T-cell (primary cell): ENCODE results near the gene ATL2. TPM values are rescaled to one million over a fixed set of nuclear protein-coding genes. Genes with fewer than 3 reads are reported as not detected.

Experiments used
- ATAC-seq, 4 experiments: fragments of 200-7000 bp in 3 of 4; fragments of 150-1000 bp in 1 of 4; cut with Tn5 transposase; replicated peaks in 1 of 4; 1 replicate in 3 of 4; 2 replicates in 1 of 4; pipeline ENCODE4 v1.10.0; 2021; ENCODE audit warnings: moderate library complexity in 3 of 4, mild to moderate bottlenecking in 2 of 4, moderate number of reproducible peaks in 1 of 4
- CTCF ChIA-PET, 2 donors: fragments of 300-600 bp; sonication (Branson Sonifier 250); formaldehyde crosslinking; loops; one replicate each; lab custom pipeline; 2022; ENCODE audit warnings: antibody characterized with exemption in 2 of 2; lab: Charles Lee
- POLR2A ChIA-PET, 2 donors: fragments of 300-600 bp; sonication (Branson Sonifier 250); formaldehyde crosslinking; loops; one replicate each; lab custom pipeline; 2022; ENCODE audit warnings: antibody characterized with exemption in 2 of 2; lab: Charles Lee
- DNase-seq, 35 experiments: peaks; one replicate each; pipeline versions ENCODE4 v3.0.0 to v3.0.0-alpha.2; 2013 to 2023
- H3K27ac ChIP-seq: one replicate; pipeline ENCODE4 v1.5.1; 2013; ENCODE audit warnings: low read length
- H3K27me3 ChIP-seq, 2 experiments: replicated peaks in 1 of 2; 1 replicate in 1 of 2; 2 replicates in 1 of 2; pipeline versions ENCODE4 v1.6.1 to v1.7.0; 2013; ENCODE audit warnings: low read length in 1 of 2, mixed read lengths in 1 of 2; ENCODE audit not compliant: control insufficient read depth in 2 of 2, insufficient read depth in 2 of 2; ENCODE audit errors: extremely low read depth in 1 of 2
- H3K36me3 ChIP-seq, 2 donors: 1 replicate in 1 of 2; 2 replicates in 1 of 2; pipeline versions ENCODE4 v1.6.1 to v1.7.0; 2013; ENCODE audit warnings: low read length in 1 of 2; ENCODE audit not compliant: control insufficient read depth in 2 of 2, insufficient read depth in 1 of 2; ENCODE audit errors: extremely low read depth in 1 of 2
- H3K4me1 ChIP-seq, 2 experiments: 1 replicate in 1 of 2; 2 replicates in 1 of 2; pipeline versions ENCODE4 v1.6.1 to v1.7.0; 2013; ENCODE audit warnings: low read length in 2 of 2, mixed read lengths in 1 of 2; ENCODE audit not compliant: insufficient read depth in 2 of 2, control insufficient read depth in 1 of 2; ENCODE audit errors: extremely low read depth in 1 of 2
- H3K4me3 ChIP-seq, 2 donors: 1 replicate in 1 of 2; 2 replicates in 1 of 2; pipeline versions ENCODE4 v1.5.1 to v1.7.0; 2013; ENCODE audit warnings: mild to moderate bottlenecking in 2 of 2, low read length in 1 of 2, moderate library complexity in 1 of 2; ENCODE audit not compliant: control insufficient read depth in 1 of 2; ENCODE audit errors: extremely low read depth in 1 of 2
- H3K9me3 ChIP-seq: 2 replicates; pipeline ENCODE4 v1.7.0; 2013
- H3K27ac Mint-ChIP-seq, 2 donors: one replicate each; pipeline ENCODE4 v1.8.0; 2020 to 2021; ENCODE audit warnings: mild to moderate bottlenecking in 2 of 2, mixed read lengths in 2 of 2
- H3K27me3 Mint-ChIP-seq, 2 donors: one replicate each; pipeline ENCODE4 v1.8.0; 2021 to 2022; ENCODE audit warnings: mixed read lengths in 2 of 2
- H3K36me3 Mint-ChIP-seq: one replicate; pipeline ENCODE4 v1.8.0; 2021; ENCODE audit warnings: mixed read lengths
- H3K4me1 Mint-ChIP-seq, 3 donors: one replicate each; pipeline ENCODE4 v1.8.0; 2020 to 2022; ENCODE audit warnings: mixed read lengths in 3 of 3, mild to moderate bottlenecking in 1 of 3
- H3K4me3 Mint-ChIP-seq, 3 donors: one replicate each; pipeline ENCODE4 v1.8.0; 2020 to 2022; ENCODE audit warnings: mild to moderate bottlenecking in 3 of 3, mixed read lengths in 3 of 3, moderate library complexity in 3 of 3
- H3K9me3 Mint-ChIP-seq, 3 donors: one replicate each; pipeline ENCODE4 v1.8.0; 2020 to 2022; ENCODE audit warnings: mixed read lengths in 3 of 3
- WGBS: methylation state at CpG from one replicate; pipeline ENCODE4 v1.1.5; 2013; ENCODE audit warnings: missing lambda C conversion rate; ENCODE audit not compliant: insufficient coverage; 5-methylcytosine and 5-hydroxymethylcytosine counted together
- total RNA-seq, 35 experiments: library from RNA in 6 of 35; stranded (reverse) in 6 of 35; fragments of 120-200 nt in 1 of 35; gene quantifications; one replicate each; pipeline versions ENCODE4 v1.2.1 to v1.2.4 and lab custom pipeline; 2013 to 2026

Gene ATL2
- total RNA-seq, 5 donors from 2014 or later (not counting 1 experiment from before 2014, with no cell fraction given): 43.6 to 60.1 (median 50.0) TPM

GRCh38 chr2:38246105-38246504 lies 131.0 kb downstream of the ATL2 start:
- H3K4me3 Mint-ChIP-seq: no peak overlapping the region
- no peak for DNase-seq
- H3K9me3 Mint-ChIP-seq: no peaks in the 10 kb centered on the region
- 81% methylated on average over 2 of the region's 3 CpGs for WGBS
- no peaks in the 10 kb centered on the region for H3K4me1 Mint-ChIP-seq
- Histone ChIP-seq H3K4me1 (no peaks in the 10 kb centered on the region), H3K4me3 (no peak overlapping the region), H3K27ac (no peak overlapping the region), H3K9me3 (no peaks in the 10 kb centered on the region), H3K36me3 (no peaks in the 10 kb centered on the region), H3K27me3 (peaks cover 0 to 3% of the 10 kb centered on the region in 2 experiments)
- no peak for ATAC-seq
- H3K27me3 Mint-ChIP-seq: no peaks in the 10 kb centered on the region
- ChIA-PET POLR2A (no interaction called here), CTCF (no interaction called here)
- no peaks in the 10 kb centered on the region for H3K36me3 Mint-ChIP-seq
- no peak overlapping the region for H3K27ac Mint-ChIP-seq

GRCh38 chr2:38245114-38245641 lies 131.9 kb downstream of the ATL2 start:
- POLR2A ChIA-PET: no interaction called here
- Mint-ChIP-seq H3K36me3 (no peaks in the 10 kb centered on the region), H3K4me1 (no peaks in the 10 kb centered on the region), H3K4me3 (no peak overlapping the region), H3K27me3 (no peaks in the 10 kb centered on the region), H3K9me3 (no peaks in the 10 kb centered on the region), H3K27ac (no peak overlapping the region)
- whole genome bisulfite sequencing: 100% methylated on average over 1 of the region's 5 CpGs
- DNase-seq (no peak), ATAC-seq (no peak)
- H3K9me3 ChIP-seq: no peaks in the 10 kb centered on the region
- H3K27me3 ChIP-seq: peaks cover 0 to 3% of the 10 kb centered on the region in 2 experiments
- H3K4me1 ChIP-seq: no peaks in the 10 kb centered on the region
- CTCF ChIA-PET: no interaction called here
- H3K4me3 ChIP-seq: no peak overlapping the region
- H3K36me3 ChIP-seq: no peaks in the 10 kb centered on the region
- H3K27ac ChIP-seq: no peak overlapping the region

- 93% methylated on average over 8 of the region's 8 CpGs for WGBS
- ATAC-seq (no peak), DNase-seq (no peak)
- Mint-ChIP-seq H3K4me3 (no peak overlapping the region), H3K27me3 (peaks cover 0 to 4% of the 10 kb centered on the region in 2 donors), H3K27ac (no peak overlapping the region), H3K36me3 (no peaks in the 10 kb centered on the region), H3K4me1 (no peaks in the 10 kb centered on the region), H3K9me3 (no peaks in the 10 kb centered on the region)
- ChIA-PET POLR2A (no interaction called here), CTCF (no interaction called here)
- H3K36me3 ChIP-seq: no peaks in the 10 kb centered on the region
- peaks cover 0 to 3% of the 10 kb centered on the region in 2 experiments for H3K27me3 ChIP-seq
- no peaks in the 10 kb centered on the region for H3K9me3 ChIP-seq
- H3K27ac ChIP-seq: no peak overlapping the region
- no peaks in the 10 kb centered on the region for H3K4me1 ChIP-seq
- H3K4me3 ChIP-seq: no peak overlapping the region
Observed at GRCh38 chr2:38244301-38244700, 132.8 kb downstream of the ATL2 start.

Other genes starting within 250 kb of the ATL2 start
- gene HNRNPLL, start 225.7 kb upstream of the ATL2 start, total RNA-seq: 10 to 100 TPM; 28.1 to 69.0 (median 35.2) TPM